HG02884 (cell line): ENCODE data around the gene LGALS1.

Experiments
- ATAC-seq: cut with Tn5 transposase; IDR thresholded peaks from one replicate; pipeline ENCODE4 v1.9.1; 2021; ENCODE audit warnings: mild to moderate bottlenecking, moderate library complexity; ENCODE audit not compliant: unreplicated experiment

Gene LGALS1

GRCh38 chr22:37674951-37675929 is at the start of gene LGALS1:
Gene LGALS1, plus strand, starts transcription at chr22:37675636. Its CDS starts 67 bp downstream, at chr22:37675703.
- ATAC-seq: peak; percentile 45

- ATAC-seq: no peak
Observed at GRCh38 chr22:37625737-37626136, 49.7 kb upstream of the LGALS1 start.

GRCh38 chr22:37626144-37626543 is 49.3 kb upstream of the LGALS1 start:
- no peak for ATAC-seq

GRCh38 chr22:37626556-37627075 is 48.8 kb upstream of the LGALS1 start:
- ATAC-seq: no peak

GRCh38 chr22:37627121-37627520 is 48.3 kb upstream of the LGALS1 start:
- ATAC-seq: no peak

- ATAC-seq: no peak
Observed at GRCh38 chr22:37627545-37627944, 47.9 kb upstream of the LGALS1 start.

- ATAC-seq: no peak
Observed at GRCh38 chr22:37628830-37629229, 46.6 kb upstream of the LGALS1 start.

- no peak for ATAC-seq
Observed at GRCh38 chr22:37629928-37630327, 45.5 kb upstream of the LGALS1 start.

GRCh38 chr22:37630839-37631435 is 44.5 kb upstream of the LGALS1 start:
- ATAC-seq: no peak

- no peak for ATAC-seq
Observed at GRCh38 chr22:37631448-37632173, 43.8 kb upstream of the LGALS1 start.

GRCh38 chr22:37632174-37633088 is 43.0 kb upstream of the LGALS1 start:
- ATAC-seq: no peak

GRCh38 chr22:37633089-37633624 is 42.3 kb upstream of the LGALS1 start:
- peak; percentile 39 for ATAC-seq

- peak; percentile 41 for ATAC-seq
Observed at GRCh38 chr22:37633625-37634416, 41.6 kb upstream of the LGALS1 start.

GRCh38 chr22:37634417-37634924 is 41.0 kb upstream of the LGALS1 start:
- ATAC-seq: no peak

- ATAC-seq: no peak
Observed at GRCh38 chr22:37635157-37635556, 40.3 kb upstream of the LGALS1 start.

GRCh38 chr22:37636186-37636948 is 39.1 kb upstream of the LGALS1 start:
- ATAC-seq: no peak

- no peak for ATAC-seq
Observed at GRCh38 chr22:37636949-37637273, 38.5 kb upstream of the LGALS1 start.

- ATAC-seq: no peak
Observed at GRCh38 chr22:37638391-37639069, 36.9 kb upstream of the LGALS1 start.
